CD14-positive monocyte (primary cell): ENCODE measurements around the gene RBFOX2. TPM values are rescaled to one million over a fixed set of nuclear protein-coding genes. Genes with fewer than 3 reads are reported as not detected.

ENCODE experiments used
- DNase-seq, 3 donors: peaks; one replicate each; pipeline ENCODE4 v3.0.0-alpha.2; 2011 to 2022
- H2AFZ ChIP-seq: 2 replicates; pipeline ENCODE4 v1.6.0; 2012; ENCODE audit warnings: mild to moderate bottlenecking, low read depth, low read length, inconsistent platforms; ENCODE audit not compliant: insufficient read depth, poor library complexity, severe bottlenecking
- H3K27ac ChIP-seq, 2 donors: 1 replicate in 1 of 2; 2 replicates in 1 of 2; pipeline ENCODE4 v1.5.1; 2012 to 2013; ENCODE audit warnings: low read length in 2 of 2, control low read depth in 1 of 2, inconsistent platforms in 1 of 2, low read depth in 1 of 2, mild to moderate bottlenecking in 1 of 2
- H3K27me3 ChIP-seq, 2 donors: one replicate each; pipeline versions ENCODE4 v1.6.0 to v1.6.1; 2011 to 2013; ENCODE audit warnings: low read length in 2 of 2; ENCODE audit not compliant: control insufficient read depth in 2 of 2, insufficient read depth in 2 of 2
- H3K36me3 ChIP-seq, 2 donors: replicated peaks in 1 of 2; 1 replicate in 1 of 2; 2 replicates in 1 of 2; pipeline versions ENCODE4 v1.5.1 to v1.6.1; 2012 to 2013; ENCODE audit warnings: low read length in 2 of 2, control low read depth in 1 of 2, inconsistent platforms in 1 of 2, mild to moderate bottlenecking in 1 of 2; ENCODE audit not compliant: insufficient read depth in 2 of 2, control insufficient read depth in 1 of 2
- H3K4me1 ChIP-seq, 2 donors: 1 replicate in 1 of 2; 2 replicates in 1 of 2; pipeline versions ENCODE4 v1.5.1 to v1.6.1; 2012 to 2013; ENCODE audit warnings: low read length in 2 of 2, control low read depth in 1 of 2, inconsistent platforms in 1 of 2, mild to moderate bottlenecking in 1 of 2, moderate library complexity in 1 of 2; ENCODE audit not compliant: insufficient read depth in 2 of 2, control insufficient read depth in 1 of 2
- H3K4me2 ChIP-seq: replicated peaks from 2 replicates; pipeline ENCODE3; 2012; ENCODE audit warnings: low read length, moderate library complexity, mild to moderate bottlenecking; ENCODE audit not compliant: poor library complexity, severe bottlenecking; ENCODE audit errors: extremely low read depth
- H3K4me3 ChIP-seq, 3 experiments: fragments of 200-600 bp in 1 of 3; sonication (generic) in 1 of 3; replicated peaks in 1 of 3; 1 replicate in 2 of 3; 2 replicates in 1 of 3; pipeline ENCODE4 v1.5.1; 2011 to 2013; ENCODE audit warnings: low read length in 3 of 3, mild to moderate bottlenecking in 3 of 3, control low read depth in 2 of 3, low read depth in 2 of 3, inconsistent platforms in 1 of 3, moderate library complexity in 1 of 3
- H3K79me2 ChIP-seq: 2 replicates; pipeline ENCODE4 v1.6.0; 2012; ENCODE audit warnings: mild to moderate bottlenecking, control low read depth, inconsistent platforms, low read length, moderate library complexity; ENCODE audit not compliant: insufficient read depth
- H3K9ac ChIP-seq: 2 replicates; pipeline ENCODE4 v1.6.0; 2017; ENCODE audit warnings: low read length, mild to moderate bottlenecking; ENCODE audit not compliant: insufficient read depth, poor library complexity, severe bottlenecking
- H3K9me3 ChIP-seq, 2 donors: replicated peaks in 1 of 2; 1 replicate in 1 of 2; 2 replicates in 1 of 2; pipeline versions ENCODE4 v1.5.1 to v1.6.1; 2012 to 2013; ENCODE audit warnings: low read length in 2 of 2, control low read depth in 1 of 2; ENCODE audit not compliant: control insufficient read depth in 1 of 2, insufficient read depth in 1 of 2
- H4K20me1 ChIP-seq: 2 replicates; pipeline ENCODE4 v1.6.0; 2012; ENCODE audit warnings: mild to moderate bottlenecking, low read length, control low read depth, moderate library complexity; ENCODE audit not compliant: insufficient read depth
- H3K27ac Mint-ChIP-seq, 7 donors: one replicate each; pipeline ENCODE4 v1.8.0; 2020; ENCODE audit warnings: mild to moderate bottlenecking in 7 of 7, mixed read lengths in 7 of 7, moderate library complexity in 6 of 7, inconsistent platforms in 2 of 7
- H3K27me3 Mint-ChIP-seq, 3 donors: one replicate each; pipeline ENCODE4 v1.8.0; 2021 to 2022; ENCODE audit warnings: low read depth in 3 of 3, mild to moderate bottlenecking in 3 of 3, mixed read lengths in 3 of 3, moderate library complexity in 3 of 3, inconsistent platforms in 1 of 3
- H3K36me3 Mint-ChIP-seq, 2 donors: one replicate each; pipeline ENCODE4 v1.8.0; 2020; ENCODE audit warnings: mixed read lengths in 2 of 2, inconsistent platforms in 1 of 2, mild to moderate bottlenecking in 1 of 2
- H3K4me1 Mint-ChIP-seq: one replicate; pipeline ENCODE4 v1.8.0; 2020; ENCODE audit warnings: mild to moderate bottlenecking, mixed read lengths
- H3K4me3 Mint-ChIP-seq, 2 donors: one replicate each; pipeline ENCODE4 v1.8.0; 2020; ENCODE audit warnings: mild to moderate bottlenecking in 2 of 2, mixed read lengths in 2 of 2, moderate library complexity in 1 of 2
- H3K9me3 Mint-ChIP-seq, 7 donors: one replicate each; pipeline ENCODE4 v1.8.0; 2020 to 2022; ENCODE audit warnings: mixed read lengths in 7 of 7, mild to moderate bottlenecking in 6 of 7, moderate library complexity in 6 of 7, inconsistent platforms in 2 of 7
- CTCF ChIP-seq: fragments of 200-600 bp; IDR thresholded peaks from one replicate; pipeline ENCODE4 v1.8.0; 2022; ENCODE audit warnings: antibody characterized with exemption, mild to moderate bottlenecking
- WGBS: methylation state at CpG from one replicate; pipeline ENCODE4 v1.1.5; 2013; ENCODE audit warnings: missing lambda C conversion rate; ENCODE audit not compliant: insufficient coverage; 5-methylcytosine and 5-hydroxymethylcytosine counted together
- intact Hi-C, 2 donors: fragments of 100-400 bp; cut with micrococcal nuclease; formaldehyde crosslinking; loops; one replicate each; pipeline versions ENCODE4 v1.15.0 to v1.15.1; 2023
- polyA plus RNA-seq, 3 donors: library from polyadenylated mRNA; depleted of rRNA in 1 of 3; unstranded in 2 of 3; stranded (reverse) in 1 of 3; fragments of 300-500 nt in 2 of 3; fragments of >200 nt in 1 of 3; fragmentation: Illumina TruSeq in 2 of 3; gene quantifications; 1 replicate in 2 of 3; 2 replicates in 1 of 3; pipeline ENCODE4 v1.2.3, GENCODE V29; 2012 to 2021

RBFOX2 gene
- polyA plus RNA-seq, 3 donors = not detected

GRCh38 chr22:35912658-35913057 lies 116.0 kb downstream of the RBFOX2 start:
- peak in 2 of 3 donors; percentile 12 to 14 for DNase-seq
- Histone ChIP-seq H3K4me3 (no peak overlapping the region), H2AFZ (peak overlapping the region; percentile 16), H3K9me3 (no peaks in the 10 kb centered on the region), H3K36me3 (no peaks in the 10 kb centered on the region), H3K4me1 (peaks cover 23 to 31% of the 10 kb centered on the region in 2 donors), H3K27me3 (no peaks in the 10 kb centered on the region), H3K4me2 (no peak overlapping the region), H3K9ac (no peak overlapping the region), H4K20me1 (no peaks in the 10 kb centered on the region), H3K27ac (peak overlapping the region in 1 of 2 donors; percentile 2), H3K79me2 (no peaks in the 10 kb centered on the region)
- Mint-ChIP-seq H3K4me1 (peaks cover 41% of the 10 kb centered on the region), H3K27me3 (peaks cover 0 to 2% (median 1%) of the 10 kb centered on the region in 3 donors), H3K27ac (no peak overlapping the region), H3K4me3 (no peak overlapping the region), H3K36me3 (no peaks in the 10 kb centered on the region), H3K9me3 (no peaks in the 10 kb centered on the region)
- WGBS = no CpG with 5 or more reads among the region's 1 CpG
- intact Hi-C loops = loop anchor here in 1 of 2 donors (10.0 kb wide), 1 partner anchor 278 kb away; no protein-coding TSS in a partner anchor
- TF ChIP-seq CTCF = no peak

GRCh38 chr22:35911877-35912276 lies 116.7 kb downstream of the RBFOX2 start:
- WGBS = no CpG with 5 or more reads among the region's 2 CpGs
- intact Hi-C loops = loop anchor here in 1 of 2 donors (10.0 kb wide), 1 partner anchor 277 kb away; no protein-coding TSS in a partner anchor

More at GRCh38 chr22:35911877-35912276, 116.7 kb downstream of the RBFOX2 start:
- Mint-ChIP-seq H3K4me3 (no peak overlapping the region), H3K9me3 (no peaks in the 10 kb centered on the region), H3K4me1 (peaks cover 41% of the 10 kb centered on the region), H3K27me3 (peaks cover 0 to 2% (median 1%) of the 10 kb centered on the region in 3 donors), H3K27ac (no peak overlapping the region), H3K36me3 (no peaks in the 10 kb centered on the region)
- Histone ChIP-seq H3K4me1 (peaks cover 23 to 31% of the 10 kb centered on the region in 2 donors), H4K20me1 (no peaks in the 10 kb centered on the region), H3K27ac (peak overlapping the region in 1 of 2 donors; percentile 2), H3K4me2 (no peak overlapping the region), H3K9ac (no peak overlapping the region), H3K4me3 (no peak overlapping the region), H3K27me3 (no peaks in the 10 kb centered on the region), H3K9me3 (no peaks in the 10 kb centered on the region), H3K36me3 (no peaks in the 10 kb centered on the region), H2AFZ (no peak overlapping the region), H3K79me2 (no peaks in the 10 kb centered on the region)
- TF ChIP-seq CTCF = no peak
- no peak for DNase-seq
